WTC11 (cell line): Measurements from ENCODE around the gene CLEC20A.

Experiments
- CREM ChIP-seq: sonication (generic); formaldehyde crosslinking; IDR thresholded peaks from 2 replicates; pipeline ENCODE4 v1.8.1; 2022; ENCODE audit warnings: mild to moderate bottlenecking, missing genetic modification reagents, moderate library complexity
- FOXJ3 ChIP-seq: sonication (generic); formaldehyde crosslinking; IDR thresholded peaks from 2 replicates; pipeline ENCODE4 v1.9.0; 2021; ENCODE audit warnings: missing genetic modification reagents, mild to moderate bottlenecking, borderline replicate concordance
- JUN ChIP-seq: sonication (generic); formaldehyde crosslinking; IDR thresholded peaks from 2 replicates; pipeline ENCODE4 v1.8.0; 2023; ENCODE audit warnings: mild to moderate bottlenecking, missing genetic modification reagents
- TF ChIP-seq, protein P1 (sequence below): sonication (generic); formaldehyde crosslinking; conservative IDR thresholded peaks from 2 replicates; pipeline ENCODE4 v1.8.1; 2023; ENCODE audit warnings: mild to moderate bottlenecking, low read depth, missing genetic modification reagents, moderate library complexity

GRCh38 chr1:178484698-178485225, 12.0 kb downstream of the CLEC20A start:
- TF ChIP-seq CREM (CRISPR knock-in tag) (no peak), FOXJ3 (CRISPR knock-in tag) (no peak), JUN (CRISPR knock-in tag) (no peak)
- TF ChIP-seq, protein P1, sequence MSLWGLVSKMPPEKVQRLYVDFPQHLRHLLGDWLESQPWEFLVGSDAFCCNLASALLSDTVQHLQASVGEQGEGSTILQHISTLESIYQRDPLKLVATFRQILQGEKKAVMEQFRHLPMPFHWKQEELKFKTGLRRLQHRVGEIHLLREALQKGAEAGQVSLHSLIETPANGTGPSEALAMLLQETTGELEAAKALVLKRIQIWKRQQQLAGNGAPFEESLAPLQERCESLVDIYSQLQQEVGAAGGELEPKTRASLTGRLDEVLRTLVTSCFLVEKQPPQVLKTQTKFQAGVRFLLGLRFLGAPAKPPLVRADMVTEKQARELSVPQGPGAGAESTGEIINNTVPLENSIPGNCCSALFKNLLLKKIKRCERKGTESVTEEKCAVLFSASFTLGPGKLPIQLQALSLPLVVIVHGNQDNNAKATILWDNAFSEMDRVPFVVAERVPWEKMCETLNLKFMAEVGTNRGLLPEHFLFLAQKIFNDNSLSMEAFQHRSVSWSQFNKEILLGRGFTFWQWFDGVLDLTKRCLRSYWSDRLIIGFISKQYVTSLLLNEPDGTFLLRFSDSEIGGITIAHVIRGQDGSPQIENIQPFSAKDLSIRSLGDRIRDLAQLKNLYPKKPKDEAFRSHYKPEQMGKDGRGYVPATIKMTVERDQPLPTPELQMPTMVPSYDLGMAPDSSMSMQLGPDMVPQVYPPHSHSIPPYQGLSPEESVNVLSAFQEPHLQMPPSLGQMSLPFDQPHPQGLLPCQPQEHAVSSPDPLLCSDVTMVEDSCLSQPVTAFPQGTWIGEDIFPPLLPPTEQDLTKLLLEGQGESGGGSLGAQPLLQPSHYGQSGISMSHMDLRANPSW (CRISPR knock-in tag) = no peak
